ENCODE measurements around the gene DSCAML1.
A peak's percentile ranks its signal among the peaks of the same experiment; 100 is the strongest.
"Not testable (repeated sequence)": the region's sequence is repeated elsewhere in the genome, so short reads cannot be mapped to it uniquely, and the experiment has no call there.

DSCAML1 gene

GRCh38 chr11:117815262-117815803 is 18.3 kb upstream of the DSCAML1 start:
- Histone ChIP-seq H3K36me3 (no peaks in the 10 kb centered on the region), H3K9me3 (no peaks in the 10 kb centered on the region), H3K27ac (no peak overlapping the region), H3K4me3 (no peak overlapping the region), H3K4me1 (peaks cover 0 to 6% (median 4%) of the 10 kb centered on the region in 4 donors), H3K27me3 (peaks cover 0 to 12% of the 10 kb centered on the region in 2 donors)
- TF ChIP-seq CTCF (IDR thresholded peaks at IDR 0.05) = no peak
- DNase-seq = peak in 1 of 2 donors; percentile 37
- intact Hi-C loops (cut with DNase I; ENCODE audit: low total_unique reads) = no loop called here

GRCh38 chr11:117814766-117815261 is 17.8 kb upstream of the DSCAML1 start:
- no peak overlapping the region for H3K4me3 ChIP-seq
- no peaks in the 10 kb centered on the region for H3K9me3 ChIP-seq
- peak in 1 of 2 donors; percentile 51 for DNase-seq
- TF ChIP-seq CTCF (IDR thresholded peaks at IDR 0.05) = no peak
- no peaks in the 10 kb centered on the region for H3K36me3 ChIP-seq
- peaks cover 0 to 16% of the 10 kb centered on the region in 2 donors for H3K27me3 ChIP-seq
- no peak overlapping the region for H3K27ac ChIP-seq
- H3K4me1 ChIP-seq = peaks cover 0 to 6% (median 4%) of the 10 kb centered on the region in 4 donors
- intact Hi-C loops (cut with DNase I; ENCODE audit: low total_unique reads) = no loop called here

- no peak for DNase-seq
- Histone ChIP-seq H3K36me3 (no peaks in the 10 kb centered on the region), H3K4me1 (peaks cover 0 to 7% (median 5%) of the 10 kb centered on the region in 4 donors), H3K27ac (no peak overlapping the region), H3K4me3 (no peak overlapping the region), H3K27me3 (peaks cover 0 to 20% of the 10 kb centered on the region in 2 donors), H3K9me3 (no peaks in the 10 kb centered on the region)
- TF ChIP-seq CTCF (IDR thresholded peaks at IDR 0.05) = no peak
- intact Hi-C loops (cut with DNase I; ENCODE audit: low total_unique reads) = no loop called here
Measured at GRCh38 chr11:117814204-117814765, 17.3 kb upstream of the DSCAML1 start.

GRCh38 chr11:117810056-117810451 is 13.0 kb upstream of the DSCAML1 start:
- H3K4me1 ChIP-seq; DNase-seq; H3K27ac ChIP-seq; intact Hi-C loops (cut with DNase I; ENCODE audit: low total_unique reads); H3K9me3 ChIP-seq; H3K4me3 ChIP-seq; H3K36me3 ChIP-seq: not testable (repeated sequence)
- H3K27me3 ChIP-seq = peaks cover 0 to 33% of the 10 kb centered on the region in 2 donors

GRCh38 chr11:117809236-117810055 is 12.4 kb upstream of the DSCAML1 start:
- TF ChIP-seq CTCF (IDR thresholded peaks at IDR 0.05) = peak; percentile 19 to 30
- no peak overlapping the region for H3K27ac ChIP-seq
- intact Hi-C loops (cut with DNase I; ENCODE audit: low total_unique reads) = no loop called here

GRCh38 chr11:117808784-117809183 is 11.8 kb upstream of the DSCAML1 start:
- DNase-seq = no peak
- intact Hi-C loops (cut with DNase I; ENCODE audit: low total_unique reads) = no loop called here
- Histone ChIP-seq H3K27me3 (peaks cover 0 to 33% of the 10 kb centered on the region in 2 donors), H3K9me3 (no peaks in the 10 kb centered on the region), H3K36me3 (no peaks in the 10 kb centered on the region), H3K4me3 (no peak overlapping the region), H3K27ac (no peak overlapping the region), H3K4me1 (peaks cover 0 to 5% (median 3%) of the 10 kb centered on the region in 4 donors)
- TF ChIP-seq CTCF (IDR thresholded peaks at IDR 0.05) = no peak

More at GRCh38 chr11:117809236-117810055, 12.4 kb upstream of the DSCAML1 start:
- peak in 1 of 2 donors; percentile 68 for DNase-seq
- H3K4me3 ChIP-seq = no peak overlapping the region
- H3K4me1 ChIP-seq = peaks cover 0 to 5% (median 3%) of the 10 kb centered on the region in 4 donors
- H3K27me3 ChIP-seq = peaks cover 0 to 33% of the 10 kb centered on the region in 2 donors
- H3K9me3 ChIP-seq = no peaks in the 10 kb centered on the region
- H3K36me3 ChIP-seq = no peaks in the 10 kb centered on the region
